ENCODE data around the gene GUCY2D.

DNA sequence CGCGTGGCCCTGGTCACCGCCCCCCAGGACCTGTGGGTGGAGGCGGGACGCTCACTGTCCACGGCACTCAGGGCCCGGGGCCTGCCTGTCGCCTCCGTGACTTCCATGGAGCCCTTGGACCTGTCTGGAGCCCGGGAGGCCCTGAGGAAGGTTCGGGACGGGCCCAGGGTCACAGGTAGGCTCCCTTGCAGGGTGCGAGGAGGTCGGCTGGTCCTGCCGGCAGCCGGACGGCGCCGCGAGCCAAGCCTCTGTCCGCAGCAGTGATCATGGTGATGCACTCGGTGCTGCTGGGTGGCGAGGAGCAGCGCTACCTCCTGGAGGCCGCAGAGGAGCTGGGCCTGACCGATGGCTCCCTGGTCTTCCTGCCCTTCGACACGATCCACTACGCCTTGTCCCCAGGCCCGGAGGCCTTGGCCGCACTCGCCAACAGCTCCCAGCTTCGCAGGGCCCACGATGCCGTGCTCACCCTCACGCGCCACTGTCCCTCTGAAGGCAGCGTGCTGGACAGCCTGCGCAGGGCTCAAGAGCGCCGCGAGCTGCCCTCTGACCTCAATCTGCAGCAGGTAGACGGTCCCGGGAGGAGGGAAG, 1.3 kb downstream of the GUCY2D start:
- no peak for TF ChIP-seq EZH2 (optimal IDR thresholded peaks at IDR 0.05; ENCODE audit: low read depth, low read length)
- TF ChIP-seq, protein P1, sequence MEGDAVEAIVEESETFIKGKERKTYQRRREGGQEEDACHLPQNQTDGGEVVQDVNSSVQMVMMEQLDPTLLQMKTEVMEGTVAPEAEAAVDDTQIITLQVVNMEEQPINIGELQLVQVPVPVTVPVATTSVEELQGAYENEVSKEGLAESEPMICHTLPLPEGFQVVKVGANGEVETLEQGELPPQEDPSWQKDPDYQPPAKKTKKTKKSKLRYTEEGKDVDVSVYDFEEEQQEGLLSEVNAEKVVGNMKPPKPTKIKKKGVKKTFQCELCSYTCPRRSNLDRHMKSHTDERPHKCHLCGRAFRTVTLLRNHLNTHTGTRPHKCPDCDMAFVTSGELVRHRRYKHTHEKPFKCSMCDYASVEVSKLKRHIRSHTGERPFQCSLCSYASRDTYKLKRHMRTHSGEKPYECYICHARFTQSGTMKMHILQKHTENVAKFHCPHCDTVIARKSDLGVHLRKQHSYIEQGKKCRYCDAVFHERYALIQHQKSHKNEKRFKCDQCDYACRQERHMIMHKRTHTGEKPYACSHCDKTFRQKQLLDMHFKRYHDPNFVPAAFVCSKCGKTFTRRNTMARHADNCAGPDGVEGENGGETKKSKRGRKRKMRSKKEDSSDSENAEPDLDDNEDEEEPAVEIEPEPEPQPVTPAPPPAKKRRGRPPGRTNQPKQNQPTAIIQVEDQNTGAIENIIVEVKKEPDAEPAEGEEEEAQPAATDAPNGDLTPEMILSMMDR (IDR thresholded peaks at IDR 0.05; ENCODE audit: low read length), result no peak
